HG02970 (cell line): ENCODE results near the gene ANKRD9.

Source experiments
- ATAC-seq: cut with Tn5 transposase; IDR thresholded peaks from one replicate; pipeline ENCODE4 v1.9.1; 2021; ENCODE audit warnings: mild to moderate bottlenecking, moderate library complexity, moderate number of reproducible peaks; ENCODE audit not compliant: unreplicated experiment, low FRiP score

Gene ANKRD9

DNA sequence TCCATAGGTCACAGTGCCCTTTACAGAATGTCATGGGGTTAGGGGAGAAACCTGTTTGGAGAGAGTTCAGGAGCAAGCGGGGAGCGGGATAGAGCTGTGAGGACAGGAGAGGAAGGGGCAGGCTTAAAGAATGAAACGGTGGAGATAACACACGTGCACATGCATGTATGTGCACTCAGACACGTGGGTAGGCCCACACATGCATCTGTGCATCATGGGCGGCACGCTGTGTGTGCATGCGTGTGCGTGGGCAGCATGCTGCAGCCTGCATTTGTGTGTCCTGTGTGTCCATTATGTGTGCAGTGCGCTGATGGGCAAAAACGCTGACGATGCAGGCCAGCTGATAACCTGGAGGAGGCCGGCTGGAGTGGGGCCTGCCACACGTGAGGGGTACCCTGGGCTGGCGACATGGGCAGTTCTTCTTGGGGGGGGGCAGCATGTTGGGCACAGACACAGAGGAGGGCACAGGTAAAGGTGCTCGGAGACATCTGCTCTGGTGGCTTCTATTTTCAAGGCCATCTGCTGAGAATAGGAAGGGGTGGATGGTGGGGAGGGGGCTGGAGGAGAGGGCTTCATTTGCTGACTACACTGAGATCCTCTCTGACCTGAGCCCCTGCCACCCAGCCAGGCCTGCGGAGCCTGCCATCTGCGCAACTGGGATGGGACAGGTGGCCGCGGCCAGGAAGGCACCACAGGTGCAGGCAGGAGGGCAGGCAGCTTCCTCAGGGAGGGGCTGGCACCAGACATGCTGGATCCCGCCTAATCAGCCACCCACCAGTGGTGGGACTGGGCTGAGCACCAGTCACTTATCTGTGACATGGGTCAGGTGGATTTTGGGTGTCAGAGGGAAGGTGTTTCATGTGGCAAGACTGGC lies 4.6 kb upstream of the ANKRD9 start:
- ATAC-seq, result no peak

DNA sequence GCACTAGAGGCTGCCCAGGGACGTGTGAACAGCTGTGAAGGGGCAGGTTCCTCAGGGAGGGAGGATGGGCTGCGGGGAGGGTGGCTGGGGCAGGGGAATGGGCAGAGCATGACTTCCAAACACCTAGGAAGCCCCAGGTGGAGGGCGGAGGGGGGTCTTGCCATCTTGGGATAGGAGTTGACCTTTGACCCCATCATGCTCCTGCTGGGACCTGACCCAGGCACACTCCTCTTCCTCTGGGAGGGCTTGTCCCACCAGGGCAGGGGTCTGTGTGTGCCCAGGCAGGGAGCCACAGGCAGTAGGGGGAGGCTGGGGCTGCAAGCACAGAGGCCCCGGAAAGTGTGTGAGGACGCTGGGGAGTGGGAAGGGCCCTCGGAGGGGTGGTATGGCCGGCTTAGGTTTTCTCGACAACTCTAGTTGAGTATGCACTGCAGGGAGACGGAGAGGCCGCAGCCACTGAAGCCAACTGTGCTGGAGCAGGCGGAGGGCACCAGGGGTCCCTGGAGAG lies 3.3 kb upstream of the ANKRD9 start:
- no peak for ATAC-seq

GRCh38 chr14:102511538-102511937 lies 2.0 kb upstream of the ANKRD9 start:
- no peak for ATAC-seq

GRCh38 chr14:102510616-102511520 lies 1.3 kb upstream of the ANKRD9 start:
- no peak for ATAC-seq

GRCh38 chr14:102508774-102509745 lies 516 bp downstream of the ANKRD9 start:
- peak; percentile 1 for ATAC-seq

- ATAC-seq, result no peak
These were observed 1.2 kb downstream of the ANKRD9 start for GRCh38 chr14:102508410-102508773.

- no peak for ATAC-seq
These were observed 1.7 kb downstream of the ANKRD9 start for GRCh38 chr14:102507857-102508312.

DNA sequence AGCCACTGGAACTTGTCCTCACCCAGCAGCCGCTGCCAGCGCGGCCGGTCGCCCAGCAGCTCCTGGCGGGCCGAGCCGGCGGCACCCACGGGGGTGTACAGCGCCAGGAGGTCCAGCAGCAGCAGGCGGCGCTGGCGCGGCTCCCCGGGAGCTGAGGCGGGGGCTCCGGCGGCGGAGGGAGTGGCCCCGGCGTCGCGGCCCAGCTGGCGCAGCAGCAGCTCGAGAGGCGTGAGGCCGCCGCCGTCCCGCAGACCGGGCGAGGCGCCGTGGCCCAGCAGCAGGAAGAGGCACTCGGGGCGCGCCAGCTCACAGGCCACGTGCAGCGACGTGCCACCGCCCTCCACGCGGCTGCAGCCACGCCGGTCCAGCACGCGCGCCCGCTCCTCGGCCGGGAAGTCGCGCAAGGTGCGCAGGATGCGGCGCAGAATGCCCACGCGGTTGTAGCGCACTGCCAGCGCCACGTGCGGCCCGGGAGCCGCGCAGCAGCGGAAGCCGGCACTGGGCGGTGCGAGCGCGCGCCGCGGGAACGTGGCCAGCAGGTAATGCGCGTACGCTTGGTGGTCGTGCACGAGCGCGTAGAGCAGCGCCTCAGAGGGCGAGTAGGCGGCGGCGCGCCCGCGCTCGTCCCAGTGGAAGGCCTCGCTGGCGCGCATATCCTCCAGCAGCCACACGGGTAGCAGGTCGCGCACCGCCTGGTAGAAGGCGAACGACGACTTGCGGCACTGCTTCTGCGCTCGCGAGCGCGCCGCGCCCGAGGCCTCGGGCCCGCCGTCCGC lies 2.3 kb downstream of the ANKRD9 start:
- ATAC-seq, result no peak

DNA sequence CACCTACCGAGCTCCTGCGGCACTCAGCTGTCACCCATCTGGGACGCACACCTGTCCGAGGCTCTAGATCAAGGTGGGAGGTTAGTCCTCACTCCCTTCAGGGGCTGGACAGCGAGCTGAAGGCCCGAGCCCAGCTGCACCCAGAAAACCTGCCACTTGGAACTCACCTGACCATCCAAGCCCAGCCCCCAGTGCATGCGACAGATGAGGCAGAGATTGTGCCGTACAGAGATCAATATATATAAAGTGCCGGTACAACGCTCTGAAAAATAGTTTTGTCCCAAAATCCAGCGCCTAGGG lies 3.0 kb downstream of the ANKRD9 start:
- no peak for ATAC-seq

GRCh38 chr14:102505775-102506625 lies 3.6 kb downstream of the ANKRD9 start:
- ATAC-seq, result no peak

DNA sequence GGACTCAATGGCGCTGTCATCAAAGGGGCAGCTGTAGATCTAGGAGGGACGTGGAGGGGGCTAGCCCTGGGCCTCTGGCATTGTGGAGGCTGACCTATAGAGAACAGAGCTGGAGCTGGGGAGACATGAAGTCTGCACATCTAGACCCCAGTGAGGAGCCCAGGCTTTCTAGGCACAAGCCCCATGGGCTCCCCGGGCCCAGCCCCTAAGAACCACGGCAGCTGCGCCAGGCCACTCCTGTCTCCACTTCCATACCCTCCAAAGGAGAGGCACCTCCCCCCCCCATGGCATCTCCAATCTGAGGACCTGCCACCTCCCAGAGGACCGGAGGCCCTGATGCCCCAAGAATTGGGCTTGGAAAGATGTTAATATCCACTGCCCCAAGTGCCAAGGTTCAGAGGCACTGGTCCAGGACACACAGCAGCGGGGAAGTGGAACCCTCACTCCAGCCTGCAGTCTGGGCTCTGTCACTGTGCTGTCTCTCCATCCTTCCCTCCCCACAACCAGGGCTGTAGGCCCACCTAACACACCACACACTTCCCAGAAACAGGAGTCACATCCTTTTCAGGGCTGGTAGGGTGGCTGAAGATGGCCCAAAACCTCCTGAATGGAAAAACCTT lies 4.5 kb downstream of the ANKRD9 start:
- ATAC-seq, result no peak

GRCh38 chr14:102504328-102504999 lies 5.1 kb downstream of the ANKRD9 start:
- no peak for ATAC-seq

DNA sequence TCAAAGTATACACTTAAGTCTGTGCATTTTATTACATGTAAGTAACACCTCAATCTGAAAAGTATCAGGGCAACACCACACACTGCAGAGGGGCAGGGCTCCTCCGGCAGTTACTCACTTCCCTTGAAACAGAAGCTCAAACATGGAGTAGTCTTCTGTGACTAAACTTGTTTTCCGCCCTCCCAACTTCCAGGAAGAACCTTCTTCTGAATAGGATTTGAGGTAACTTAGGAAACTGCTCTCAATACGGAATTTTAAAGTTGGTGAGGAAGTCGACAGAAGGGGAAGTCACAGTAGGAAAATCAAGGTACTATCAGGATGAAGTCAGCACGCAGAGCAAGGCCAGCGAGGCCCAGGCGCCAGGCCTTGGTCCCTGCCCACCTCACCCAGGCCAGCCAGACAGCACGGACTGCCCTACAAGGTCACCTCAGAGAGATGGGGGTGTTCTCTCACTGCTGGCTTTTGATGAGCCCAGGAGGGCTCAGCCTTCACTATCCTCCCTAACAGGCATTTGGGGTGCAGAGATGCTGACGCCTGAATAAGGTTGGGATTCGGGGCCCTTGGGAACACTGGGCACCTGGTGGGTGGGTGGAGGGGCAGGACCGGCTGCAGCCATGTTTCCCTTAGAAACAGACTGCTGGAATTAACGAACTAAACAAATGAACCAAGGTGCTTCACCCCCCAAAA lies 5.8 kb downstream of the ANKRD9 start:
- no peak for ATAC-seq

GRCh38 chr14:102502571-102502970 lies 7.0 kb downstream of the ANKRD9 start:
- ATAC-seq, result no peak

GRCh38 chr14:102501751-102502315 lies 7.7 kb downstream of the ANKRD9 start:
- ATAC-seq, result no peak

DNA sequence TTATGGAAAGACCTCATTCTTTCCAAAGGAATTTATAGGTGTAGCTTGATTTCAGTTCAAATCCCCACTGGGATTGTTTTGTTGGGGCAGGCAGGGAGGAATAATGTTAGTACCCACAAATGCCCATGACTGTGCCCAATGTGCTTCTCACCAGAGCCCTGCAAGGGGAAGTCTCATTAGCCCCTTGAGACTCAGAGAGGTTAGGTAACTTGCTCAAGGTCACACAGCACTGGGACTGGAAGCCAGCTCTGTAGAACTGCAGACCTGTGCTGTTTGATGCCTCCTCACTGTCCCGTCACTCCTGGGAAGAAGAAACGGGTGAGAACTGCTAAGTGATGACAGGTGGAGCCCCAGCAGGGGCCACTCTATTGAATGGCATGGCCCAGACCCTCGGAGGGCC lies 8.9 kb downstream of the ANKRD9 start:
- ATAC-seq, result no peak
